Urinary bladder (tissue), 4 donors: ENCODE measurements around the gene SEMA6C. TPM values are rescaled to one million over a fixed set of nuclear protein-coding genes. Genes with fewer than 3 reads are reported as not detected.

Source experiments
- DNase-seq: peaks from one replicate; pipeline ENCODE4 v3.0.0-alpha.2; 2015; ENCODE audit errors: extremely low spot score
- H3K27ac ChIP-seq: one replicate; pipeline ENCODE4 v1.5.1; 2013; ENCODE audit warnings: low read depth, mild to moderate bottlenecking, moderate library complexity
- H3K36me3 ChIP-seq: one replicate; pipeline ENCODE4 v1.6.1; 2013; ENCODE audit warnings: mild to moderate bottlenecking, moderate library complexity; ENCODE audit not compliant: insufficient read depth
- H3K4me1 ChIP-seq: one replicate; pipeline ENCODE4 v1.6.1; 2013; ENCODE audit warnings: mild to moderate bottlenecking, moderate library complexity; ENCODE audit not compliant: insufficient read depth
- H3K4me3 ChIP-seq: one replicate; pipeline ENCODE4 v1.5.1; 2013; ENCODE audit warnings: low read depth, low read length
- WGBS: extraction: QIAGEN DNeasy Blood & Tissue Kit; methylation state at CpG from one replicate; pipeline ENCODE4 v1.1.7; 2013; 5-methylcytosine and 5-hydroxymethylcytosine counted together
- polyA plus RNA-seq: library from polyadenylated mRNA; stranded (reverse); fragments of 200-250 nt; gene quantifications from one replicate; pipeline ENCODE4 v1.2.3, GENCODE V29; 2013
- total RNA-seq: library from RNA; depleted of rRNA; stranded (reverse); fragments of >200 nt; gene quantifications from one replicate; pipeline ENCODE4 v1.2.3, GENCODE V29; 2014
- donor health status: healthy with polysubstance abuse.
- donor health status: healthy.

Gene SEMA6C
- total and polyA plus RNA-seq, 2 donors: 10.4 to 13.7 TPM

GRCh38 chr1:151145304-151146071 is 943 bp downstream of the SEMA6C start:
- Histone ChIP-seq H3K27ac (no peak overlapping the region), H3K4me1 (no peaks in the 10 kb centered on the region), H3K36me3 (peaks cover 3% of the 10 kb centered on the region), H3K4me3 (peak overlapping the region; percentile 68)
- WGBS: 10% methylated on average over 43 of the region's 43 CpGs
- DNase-seq: no peak

DNA sequence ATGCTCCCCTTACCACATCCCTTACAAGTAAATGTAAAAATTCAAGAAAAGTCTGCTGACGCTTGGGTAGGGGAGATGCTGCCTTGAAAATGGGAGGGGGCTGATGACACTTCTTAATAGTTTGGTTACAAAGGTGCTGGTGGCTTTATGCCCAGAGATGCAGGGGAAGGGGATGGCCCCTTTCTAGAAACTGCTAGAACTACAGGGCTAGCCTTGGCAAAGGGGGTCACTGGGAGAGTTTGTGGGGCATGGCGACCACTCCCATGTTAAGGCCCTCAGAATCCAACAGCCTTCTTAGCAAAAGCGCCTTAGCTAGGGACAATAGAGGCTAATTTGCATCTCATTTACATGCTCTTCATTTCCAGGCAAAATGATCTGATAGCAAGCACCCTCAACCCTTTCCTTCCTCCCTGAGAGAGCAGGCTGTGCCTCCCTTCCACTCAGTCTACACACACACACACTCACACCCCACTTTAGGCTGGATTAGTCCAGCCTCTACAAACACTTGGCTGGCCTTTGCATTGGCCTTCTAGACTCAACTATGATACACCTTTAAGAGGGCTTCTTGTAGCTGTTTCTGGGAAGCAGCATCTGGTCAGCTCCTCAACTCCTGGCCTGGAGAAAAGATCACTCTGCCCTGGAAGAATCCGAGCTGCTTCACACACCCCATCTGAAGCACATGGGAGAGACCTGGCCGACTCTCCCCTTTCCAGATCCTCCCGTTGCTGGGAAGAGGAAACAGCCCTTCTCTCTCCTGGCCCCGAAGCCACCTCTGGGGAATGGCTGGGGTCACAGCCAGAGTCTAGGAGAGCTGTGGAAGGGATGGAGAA is 1.7 kb downstream of the SEMA6C start:
- Histone ChIP-seq H3K36me3 (peaks cover 3% of the 10 kb centered on the region), H3K27ac (no peak overlapping the region), H3K4me3 (no peak overlapping the region), H3K4me1 (no peaks in the 10 kb centered on the region)
- WGBS: 50% methylated on average over 7 of the region's 7 CpGs
- DNase-seq: no peak

- no peak for DNase-seq
- WGBS: 55% methylated on average over 5 of the region's 5 CpGs
- Histone ChIP-seq H3K36me3 (peaks cover 3% of the 10 kb centered on the region), H3K27ac (no peak overlapping the region), H3K4me1 (no peaks in the 10 kb centered on the region), H3K4me3 (no peak overlapping the region)
Measured at GRCh38 chr1:151143986-151144385, 2.4 kb downstream of the SEMA6C start.

GRCh38 chr1:151143057-151143435 is 3.4 kb downstream of the SEMA6C start:
- H3K27ac ChIP-seq: no peak overlapping the region
- peaks cover 3% of the 10 kb centered on the region for H3K36me3 ChIP-seq
- H3K4me1 ChIP-seq: no peaks in the 10 kb centered on the region
- 56% methylated on average over 7 of the region's 7 CpGs for WGBS
- H3K4me3 ChIP-seq: no peak overlapping the region
- DNase-seq: no peak

DNA sequence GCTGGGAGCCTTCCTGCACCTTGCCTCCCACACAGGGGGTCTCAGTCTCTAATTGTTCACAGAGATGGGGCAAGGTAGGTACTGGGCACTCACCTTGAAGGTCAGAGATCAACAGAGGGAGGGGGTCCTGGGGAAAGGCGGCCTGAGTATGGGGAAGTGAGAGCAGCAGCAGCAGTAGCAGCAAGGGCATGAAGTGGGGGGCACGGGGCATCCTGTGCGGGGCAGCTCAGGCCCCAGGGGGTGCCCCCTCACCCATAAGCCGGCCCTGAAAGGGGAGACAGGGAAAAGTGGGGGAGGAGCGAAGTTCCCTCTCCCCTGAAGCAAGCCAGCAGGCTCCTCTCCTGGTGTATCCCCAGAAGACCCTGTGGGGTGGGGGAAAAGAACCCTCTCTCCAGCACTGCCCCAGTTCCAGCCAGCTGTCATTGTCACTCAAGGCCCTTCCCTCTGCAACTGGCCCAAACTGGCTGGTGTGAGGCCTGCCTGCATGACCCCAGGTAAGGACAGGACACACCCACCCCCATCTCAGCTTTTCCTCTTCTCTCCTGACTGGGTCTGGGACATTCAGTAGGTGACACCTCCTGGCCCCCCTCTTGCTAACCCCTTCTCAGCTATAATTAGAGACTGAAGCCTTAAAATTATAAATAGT is 3.9 kb downstream of the SEMA6C start:
- 84% methylated on average over 5 of the region's 5 CpGs for WGBS
- DNase-seq: no peak
- no peaks in the 10 kb centered on the region for H3K4me1 ChIP-seq
- peaks cover 3% of the 10 kb centered on the region for H3K36me3 ChIP-seq
- no peak overlapping the region for H3K27ac ChIP-seq
- H3K4me3 ChIP-seq: no peak overlapping the region

GRCh38 chr1:151137789-151138188 is 8.6 kb downstream of the SEMA6C start:
- no peak for DNase-seq
- peaks cover 3% of the 10 kb centered on the region for H3K36me3 ChIP-seq
- no peaks in the 10 kb centered on the region for H3K4me1 ChIP-seq
- no peak overlapping the region for H3K4me3 ChIP-seq
- H3K27ac ChIP-seq: no peak overlapping the region
- 93% methylated on average over 7 of the region's 7 CpGs for WGBS

DNA sequence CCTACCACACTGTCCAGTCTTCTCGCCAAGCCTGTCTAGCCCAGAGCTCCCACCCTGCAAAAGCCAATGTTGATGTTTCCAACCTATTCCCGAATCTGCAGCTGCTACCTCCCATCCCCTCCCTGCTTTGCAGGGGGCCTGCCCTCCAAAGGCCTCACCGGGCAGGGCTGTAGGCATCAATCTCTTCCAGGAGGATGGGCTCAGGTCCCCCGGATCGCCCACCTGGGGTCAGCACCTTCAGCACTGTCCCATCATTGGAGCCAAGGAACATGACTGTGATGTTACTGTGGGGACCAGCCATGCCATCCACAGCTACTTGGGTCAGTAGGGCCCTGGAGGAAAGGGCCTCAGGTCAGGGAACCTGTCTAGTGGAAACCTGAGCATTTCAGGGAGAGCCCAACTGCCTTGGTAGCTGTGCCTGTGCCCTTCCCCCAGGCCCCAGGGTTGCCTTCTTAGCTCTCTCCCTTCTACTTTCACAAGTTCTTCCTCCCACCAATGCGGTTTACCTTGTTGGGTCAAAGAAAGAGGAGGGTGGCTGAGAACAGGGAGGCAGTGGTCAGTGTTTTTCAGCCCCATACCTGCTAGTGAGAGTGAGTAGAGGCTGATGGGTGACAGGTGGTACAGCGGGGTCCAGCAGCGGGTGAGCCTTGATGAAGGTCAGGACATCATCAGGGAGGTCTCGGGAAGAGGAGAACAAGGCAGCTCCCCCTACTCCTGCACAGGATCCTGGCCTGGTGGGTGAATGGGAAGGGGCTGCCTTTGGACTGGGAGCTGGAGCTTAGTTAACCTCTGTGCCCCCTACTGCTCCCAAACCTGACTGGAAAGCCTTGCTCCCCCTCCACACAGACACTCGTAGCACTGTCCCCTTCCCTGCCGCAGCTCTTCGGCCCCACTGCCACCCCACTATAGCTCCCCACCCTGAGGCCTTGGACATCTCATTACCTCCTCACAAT is 10.7 kb downstream of the SEMA6C start:
- H3K4me3 ChIP-seq: no peak overlapping the region
- WGBS: 90% methylated on average over 12 of the region's 12 CpGs
- H3K4me1 ChIP-seq: no peaks in the 10 kb centered on the region
- no peak overlapping the region for H3K27ac ChIP-seq
- DNase-seq: no peak
- H3K36me3 ChIP-seq: no peaks in the 10 kb centered on the region

GRCh38 chr1:151134991-151135390 is 11.4 kb downstream of the SEMA6C start:
- no peak overlapping the region for H3K4me3 ChIP-seq
- 94% methylated on average over 7 of the region's 7 CpGs for WGBS
- H3K27ac ChIP-seq: no peak overlapping the region
- no peak for DNase-seq
- H3K36me3 ChIP-seq: no peaks in the 10 kb centered on the region
- H3K4me1 ChIP-seq: no peaks in the 10 kb centered on the region

DNA sequence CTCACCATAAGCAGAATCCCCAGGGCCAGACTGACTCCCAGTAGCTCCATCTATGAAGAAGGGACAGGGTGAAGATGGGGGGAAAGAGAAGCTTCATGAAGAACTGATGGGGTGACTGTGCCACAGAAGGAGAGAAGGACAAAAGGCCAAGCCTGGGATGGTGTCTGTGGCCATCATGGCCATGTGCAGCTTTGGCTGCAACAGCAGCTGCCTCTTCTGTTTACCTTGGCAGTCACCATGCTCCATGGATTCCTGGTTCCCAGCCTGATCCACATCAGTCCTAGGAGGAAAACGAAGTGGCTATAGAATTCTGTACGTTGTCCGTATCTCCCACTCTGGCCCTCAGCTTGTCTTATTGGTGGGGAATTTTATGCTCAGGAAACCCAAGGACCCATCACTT is 12.0 kb downstream of the SEMA6C start:
- no peaks in the 10 kb centered on the region for H3K36me3 ChIP-seq
- no peaks in the 10 kb centered on the region for H3K4me1 ChIP-seq
- no peak overlapping the region for H3K27ac ChIP-seq
- WGBS: 87% methylated on average over 3 of the region's 3 CpGs
- no peak for DNase-seq
- no peak overlapping the region for H3K4me3 ChIP-seq

- H3K4me1 ChIP-seq: no peaks in the 10 kb centered on the region
- 75% methylated on average over 65 of the region's 65 CpGs for WGBS
- no peak overlapping the region for H3K27ac ChIP-seq
- H3K4me3 ChIP-seq: no peak overlapping the region
- DNase-seq: no peak
- H3K36me3 ChIP-seq: no peaks in the 10 kb centered on the region
Measured at GRCh38 chr1:151133018-151133806, 13.2 kb downstream of the SEMA6C start.

- DNase-seq: no peak
- no peaks in the 10 kb centered on the region for H3K36me3 ChIP-seq
- H3K27ac ChIP-seq: no peak overlapping the region
- H3K4me3 ChIP-seq: peak overlapping the region; percentile 5
- 65% methylated on average over 74 of the region's 74 CpGs for WGBS
- no peaks in the 10 kb centered on the region for H3K4me1 ChIP-seq
Measured at GRCh38 chr1:151132335-151133017, 14.0 kb downstream of the SEMA6C start.

GRCh38 chr1:151131701-151132334 is 14.6 kb downstream of the SEMA6C start:
- 24% methylated on average over 39 of the region's 39 CpGs for WGBS
- H3K27ac ChIP-seq: no peak overlapping the region

More at GRCh38 chr1:151131701-151132334, 14.6 kb downstream of the SEMA6C start:
- Histone ChIP-seq H3K36me3 (no peaks in the 10 kb centered on the region), H3K4me1 (no peaks in the 10 kb centered on the region), H3K4me3 (peak overlapping the region; percentile 30)
- DNase-seq: no peak
